Stimulated activated CD4-positive, alpha-beta T cell treated with anti-CD3 and anti-CD28 coated beads, Interleukin-4, amount 100 ng/mL, for 1 hour (primary cell): Measurements from ENCODE around the gene CPA5.
"Not testable (repeated sequence)": the region's sequence is repeated elsewhere in the genome, so short reads cannot be mapped to it uniquely, and the experiment has no call there.

Experiments used
- DNase-seq: peaks from one replicate; pipeline ENCODE4 v3.0.0-alpha.2; 2020

The CPA5 gene

GRCh38 chr7:130361681-130362080, 17.1 kb downstream of the CPA5 start:
- no peak for DNase-seq

- DNase-seq, result no peak
These were observed 17.7 kb downstream of the CPA5 start for GRCh38 chr7:130362251-130362816.

GRCh38 chr7:130363026-130363847, 18.6 kb downstream of the CPA5 start:
- no peak for DNase-seq

GRCh38 chr7:130364451-130364850, 19.8 kb downstream of the CPA5 start:
- DNase-seq, result no peak

GRCh38 chr7:130365088-130365487, 20.5 kb downstream of the CPA5 start:
- no peak for DNase-seq

- no peak for DNase-seq
These were observed 21.2 kb downstream of the CPA5 start for GRCh38 chr7:130365511-130366441.

GRCh38 chr7:130366564-130366963, 21.9 kb downstream of the CPA5 start:
- DNase-seq, result no peak

GRCh38 chr7:130367088-130367755, 22.6 kb downstream of the CPA5 start:
- DNase-seq, result peak; percentile 13

GRCh38 chr7:130367836-130368746, 23.5 kb downstream of the CPA5 start:
- no peak for DNase-seq

- DNase-seq, result no peak
These were observed 24.6 kb downstream of the CPA5 start for GRCh38 chr7:130369110-130369711.

- no peak for DNase-seq
These were observed 25.4 kb downstream of the CPA5 start for GRCh38 chr7:130369831-130370550.

- no peak for DNase-seq
These were observed 26.4 kb downstream of the CPA5 start for GRCh38 chr7:130371046-130371445.

GRCh38 chr7:130372402-130373165, 28.0 kb downstream of the CPA5 start:
- DNase-seq, result no peak

- DNase-seq, result no peak
These were observed 29.9 kb downstream of the CPA5 start for GRCh38 chr7:130374507-130374906.

GRCh38 chr7:130376461-130376860, 31.8 kb downstream of the CPA5 start:
- not testable (repeated sequence) for DNase-seq

- no peak for DNase-seq
These were observed 32.6 kb downstream of the CPA5 start for GRCh38 chr7:130377178-130377577.

- no peak for DNase-seq
These were observed 34.4 kb downstream of the CPA5 start for GRCh38 chr7:130379019-130379418.

- no peak for DNase-seq
These were observed 34.9 kb downstream of the CPA5 start for GRCh38 chr7:130379532-130379920.

- no peak for DNase-seq
These were observed 35.6 kb downstream of the CPA5 start, which contains the start of gene CPA1 for GRCh38 chr7:130379921-130380860. CPA1 (plus strand) TSS chr7:130380494; CDS start chr7:130380521, 27 bp downstream.
